ENCODE results near the gene ZC3H12D.

GRCh38 chr6:149438855-149439254 is 46.0 kb downstream of the ZC3H12D start:
- no peak for TF ChIP-seq CTCF (conservative IDR thresholded peaks at IDR 0.05; ENCODE audit: low read depth, low read length)
- no peak for TF ChIP-seq EZH2 (IDR thresholded peaks at IDR 0.05; ENCODE audit: low read length, unreplicated experiment)

All from PC-3 (cell line).